ENCODE data around the gene PAFAH1B1.
"Not testable (repeated sequence)": the region's sequence is repeated elsewhere in the genome, so short reads cannot be mapped to it uniquely, and the experiment has no call there.

PAFAH1B1 gene

GRCh38 chr17:2693561-2694380 is 100.3 kb downstream of the PAFAH1B1 start:
- H3K27ac Mint-ChIP-seq, result no peak overlapping the region
- H3K4me1 Mint-ChIP-seq, result peaks cover 6% of the 10 kb centered on the region
- peaks cover 8% of the 10 kb centered on the region for H3K36me3 Mint-ChIP-seq
- H3K4me3 Mint-ChIP-seq, result no peak overlapping the region
- ATAC-seq (ENCODE audit: low read depth) (no peak), DNase-seq (ENCODE audit: low spot score in 2 of 2) (no peak)
- H3K27me3 Mint-ChIP-seq, result no peaks in the 10 kb centered on the region
- no peaks in the 10 kb centered on the region for H3K9me3 Mint-ChIP-seq

- H3K9me3 Mint-ChIP-seq, result no peaks in the 10 kb centered on the region
- no peak overlapping the region for H3K27ac Mint-ChIP-seq
- no peak overlapping the region for H3K4me3 Mint-ChIP-seq
- peaks cover 8% of the 10 kb centered on the region for H3K36me3 Mint-ChIP-seq
- no peaks in the 10 kb centered on the region for H3K27me3 Mint-ChIP-seq
- no peak for ATAC-seq (ENCODE audit: low read depth)
- peaks cover 2% of the 10 kb centered on the region for H3K4me1 Mint-ChIP-seq
- DNase-seq (ENCODE audit: low spot score in 2 of 2), result no peak
Observed at GRCh38 chr17:2694381-2695242, 101.2 kb downstream of the PAFAH1B1 start.

- peaks cover 8% of the 10 kb centered on the region for H3K36me3 Mint-ChIP-seq
- DNase-seq (ENCODE audit: low spot score in 2 of 2) (no peak), ATAC-seq (ENCODE audit: low read depth) (no peak)
- H3K9me3 Mint-ChIP-seq, result no peaks in the 10 kb centered on the region
- peaks cover 2% of the 10 kb centered on the region for H3K4me1 Mint-ChIP-seq
- no peak overlapping the region for H3K27ac Mint-ChIP-seq
- H3K27me3 Mint-ChIP-seq, result no peaks in the 10 kb centered on the region
- H3K4me3 Mint-ChIP-seq, result no peak overlapping the region
Observed at GRCh38 chr17:2695243-2695960, 101.9 kb downstream of the PAFAH1B1 start.

- H3K4me3 Mint-ChIP-seq, result no peak overlapping the region
- H3K27ac Mint-ChIP-seq, result no peak overlapping the region
- no peaks in the 10 kb centered on the region for H3K27me3 Mint-ChIP-seq
- DNase-seq (ENCODE audit: low spot score in 2 of 2) (no peak), ATAC-seq (ENCODE audit: low read depth) (no peak)
- peaks cover 2% of the 10 kb centered on the region for H3K4me1 Mint-ChIP-seq
- H3K36me3 Mint-ChIP-seq, result peaks cover 8% of the 10 kb centered on the region
- no peaks in the 10 kb centered on the region for H3K9me3 Mint-ChIP-seq
Observed at GRCh38 chr17:2695961-2696760, 102.7 kb downstream of the PAFAH1B1 start.

GRCh38 chr17:2697611-2698162 is 104.2 kb downstream of the PAFAH1B1 start:
- peaks cover 2% of the 10 kb centered on the region for H3K4me1 Mint-ChIP-seq
- no peak overlapping the region for H3K27ac Mint-ChIP-seq
- H3K4me3 Mint-ChIP-seq, result no peak overlapping the region
- no peak for ATAC-seq (ENCODE audit: low read depth)
- no peaks in the 10 kb centered on the region for H3K9me3 Mint-ChIP-seq
- no peaks in the 10 kb centered on the region for H3K27me3 Mint-ChIP-seq
- peaks cover 6% of the 10 kb centered on the region for H3K36me3 Mint-ChIP-seq
- DNase-seq (ENCODE audit: low spot score in 2 of 2), result no peak

GRCh38 chr17:2699216-2699805 is 105.9 kb downstream of the PAFAH1B1 start:
- not testable (repeated sequence) for ATAC-seq (ENCODE audit: low read depth); H3K4me3 Mint-ChIP-seq

GRCh38 chr17:2700030-2700490 is 106.6 kb downstream of the PAFAH1B1 start:
- no peak for ATAC-seq (ENCODE audit: low read depth)
- Mint-ChIP-seq H3K4me1 (peaks cover 5% of the 10 kb centered on the region), H3K27ac (no peak overlapping the region), H3K27me3 (no peaks in the 10 kb centered on the region), H3K9me3 (no peaks in the 10 kb centered on the region), H3K4me3 (no peak overlapping the region), H3K36me3 (peaks cover 7% of the 10 kb centered on the region)
- no peak for DNase-seq (ENCODE audit: low spot score in 2 of 2)

More at GRCh38 chr17:2699216-2699805, 105.9 kb downstream of the PAFAH1B1 start:
- not testable (repeated sequence) for H3K27me3 Mint-ChIP-seq; H3K4me1 Mint-ChIP-seq; H3K27ac Mint-ChIP-seq; DNase-seq (ENCODE audit: low spot score in 2 of 2); H3K36me3 Mint-ChIP-seq; H3K9me3 Mint-ChIP-seq

- H3K4me1 Mint-ChIP-seq, result peaks cover 9% of the 10 kb centered on the region
- H3K4me3 Mint-ChIP-seq, result no peak overlapping the region
- peaks cover 8% of the 10 kb centered on the region for H3K36me3 Mint-ChIP-seq
- no peak for ATAC-seq (ENCODE audit: low read depth)
- no peaks in the 10 kb centered on the region for H3K9me3 Mint-ChIP-seq
- no peak for DNase-seq (ENCODE audit: low spot score in 2 of 2)
- no peaks in the 10 kb centered on the region for H3K27me3 Mint-ChIP-seq
- H3K27ac Mint-ChIP-seq, result no peak overlapping the region
Observed at GRCh38 chr17:2700491-2701141, 107.2 kb downstream of the PAFAH1B1 start.

- H3K27ac Mint-ChIP-seq, result no peak overlapping the region
- no peaks in the 10 kb centered on the region for H3K9me3 Mint-ChIP-seq
- peaks cover 8% of the 10 kb centered on the region for H3K36me3 Mint-ChIP-seq
- H3K4me3 Mint-ChIP-seq, result no peak overlapping the region
- DNase-seq (ENCODE audit: low spot score in 2 of 2), result no peak
- H3K27me3 Mint-ChIP-seq, result no peaks in the 10 kb centered on the region
- no peak for ATAC-seq (ENCODE audit: low read depth)
- H3K4me1 Mint-ChIP-seq, result peaks cover 10% of the 10 kb centered on the region
Observed at GRCh38 chr17:2701161-2701995, 107.9 kb downstream of the PAFAH1B1 start.

- Mint-ChIP-seq H3K9me3 (no peaks in the 10 kb centered on the region), H3K27ac (no peak overlapping the region), H3K4me1 (peaks cover 10% of the 10 kb centered on the region), H3K27me3 (no peaks in the 10 kb centered on the region), H3K36me3 (peaks cover 8% of the 10 kb centered on the region), H3K4me3 (no peak overlapping the region)
- ATAC-seq (ENCODE audit: low read depth) (no peak), DNase-seq (ENCODE audit: low spot score in 2 of 2) (no peak)
Observed at GRCh38 chr17:2701996-2702741, 108.7 kb downstream of the PAFAH1B1 start.

GRCh38 chr17:2703181-2703580 is 109.7 kb downstream of the PAFAH1B1 start:
- Mint-ChIP-seq H3K27ac (no peak overlapping the region), H3K27me3 (no peaks in the 10 kb centered on the region), H3K36me3 (peaks cover 8% of the 10 kb centered on the region), H3K9me3 (no peaks in the 10 kb centered on the region), H3K4me1 (peaks cover 11% of the 10 kb centered on the region), H3K4me3 (no peak overlapping the region)
- DNase-seq (ENCODE audit: low spot score in 2 of 2) (no peak), ATAC-seq (ENCODE audit: low read depth) (no peak)
